K562 (cell line): ENCODE data around the gene SLC14A1. TPM values are rescaled to one million over a fixed set of nuclear protein-coding genes. Genes with fewer than 3 reads are reported as not detected.

Experiments
- ATAC-seq: fragments of 200-7000 bp; cut with Tn5 transposase; 3 replicates; pipeline ENCODE4 v1.9.1; 2020; ENCODE audit warnings: moderate library complexity
- BruUV-seq: library from RNA; stranded (reverse); fragments of 400-500 nt; replicated peaks from 2 replicates; lab custom pipeline; 2021; lab: Mats Ljungman, UMichigan
- CTCF ChIA-PET: fragments of 300-600 bp; formaldehyde crosslinking; extraction: SDS; loops from one replicate; lab custom pipeline; 2021; ENCODE audit warnings: low intra/inter-chr PET ratio; lab: Yijun Ruan, JAX
- POLR2A ChIA-PET: fragments of 300-600, 350-650 bp; sonication (Branson Sonifier 250); formaldehyde crosslinking; extraction: SDS; loops from one replicate; lab custom pipeline; 2021; ENCODE audit warnings: antibody characterized with exemption, inconsistent platforms; lab: Yijun Ruan, JAX
- DNase-seq, 4 experiments: peaks; one replicate each; pipeline versions ENCODE4 v3.0.0 to v3.0.0-alpha.2; 2011 to 2018; ENCODE audit warnings: low spot score in 3 of 4, mixed read lengths in 3 of 4; ENCODE audit errors: extremely low read depth in 1 of 4
- FAIRE-seq: peaks from 2 replicates; lab custom pipeline; 2011; peaks lifted over from hg19 to GRCh38; lab: Jason Lieb, UNC
- H2AFZ ChIP-seq: 2 replicates; pipeline ENCODE4 v1.6.0; 2011; ENCODE audit warnings: low read depth, low read length, control low read depth, inconsistent platforms
- H3K27ac ChIP-seq: fragments of 200-600 bp; 3 replicates; pipeline ENCODE4 v1.8.0; 2011; ENCODE audit warnings: low read depth, mild to moderate bottlenecking, control low read depth, inconsistent platforms, low read length, moderate library complexity, mixed read lengths; ENCODE audit errors: extremely low read depth
- H3K27me3 ChIP-seq, 2 experiments: fragments of 300-600 bp in 1 of 2; 2 replicates in 1 of 2; 3 replicates in 1 of 2; pipeline versions ENCODE4 v1.6.0 to v1.8.0; 2011; ENCODE audit warnings: inconsistent platforms in 2 of 2, low read length in 2 of 2, mild to moderate bottlenecking in 1 of 2, mixed read lengths in 1 of 2, moderate library complexity in 1 of 2; ENCODE audit not compliant: control insufficient read depth in 2 of 2, insufficient read depth in 2 of 2
- H3K36me3 ChIP-seq: fragments of 300-600 bp; 3 replicates; pipeline ENCODE4 v1.8.0; 2011; ENCODE audit warnings: mild to moderate bottlenecking, low read length, inconsistent platforms; ENCODE audit not compliant: control insufficient read depth, insufficient read depth
- H3K4me1 ChIP-seq, 2 experiments: fragments of 200-600 bp in 1 of 2; replicated peaks in 1 of 2; 2 replicates in 1 of 2; 3 replicates in 1 of 2; pipeline versions ENCODE4 v1.5.1 to v1.8.0; 2011; ENCODE audit warnings: inconsistent platforms in 2 of 2, low read length in 2 of 2, mild to moderate bottlenecking in 1 of 2, mixed read lengths in 1 of 2, moderate library complexity in 1 of 2; ENCODE audit not compliant: control insufficient read depth in 2 of 2, insufficient read depth in 2 of 2
- H3K4me2 ChIP-seq: 2 replicates; pipeline ENCODE4 v1.6.1; 2011; ENCODE audit warnings: low read length, control low read depth, inconsistent platforms, mixed read lengths; ENCODE audit not compliant: insufficient read depth
- H3K4me3 ChIP-seq: fragments of 200-600 bp; sonication (generic), shearing (Covaris generic); 2 replicates; pipeline ENCODE4 v1.5.1; 2016; ENCODE audit warnings: control low read depth, inconsistent platforms
- H3K79me2 ChIP-seq: fragments of 200-600 bp; 3 replicates; pipeline ENCODE4 v1.8.0; 2011; ENCODE audit warnings: low read length, inconsistent platforms; ENCODE audit not compliant: control insufficient read depth, insufficient read depth
- H3K9ac ChIP-seq, 2 experiments: 2 replicates each; pipeline versions ENCODE4 v1.6.0 to v1.6.1; 2011; ENCODE audit warnings: low read depth in 2 of 2, low read length in 2 of 2, control low read depth in 1 of 2, inconsistent platforms in 1 of 2, mild to moderate bottlenecking in 1 of 2, mixed read lengths in 1 of 2; ENCODE audit not compliant: insufficient read depth in 1 of 2
- H3K9me1 ChIP-seq: one replicate; pipeline ENCODE4 v1.6.0; 2011; ENCODE audit warnings: inconsistent platforms, mild to moderate bottlenecking, low read length, moderate library complexity; ENCODE audit not compliant: control insufficient read depth, insufficient read depth
- H3K9me3 ChIP-seq: replicated peaks from 2 replicates; pipeline ENCODE4 v1.5.1; 2011; ENCODE audit warnings: low read depth, low read length, inconsistent platforms; ENCODE audit not compliant: control insufficient read depth, insufficient read depth
- H4K20me1 ChIP-seq: replicated peaks from 2 replicates; pipeline ENCODE4 v1.6.1; 2011; ENCODE audit warnings: low read length, inconsistent platforms, mixed read lengths; ENCODE audit not compliant: control insufficient read depth, insufficient read depth
- ESRRB ChIP-seq: fragments of 250-450 bp; sonication (Bioruptor Pico); IDR thresholded peaks from 2 replicates; pipeline ENCODE4 v1.5.0; 2020; ENCODE audit warnings: mild to moderate bottlenecking, moderate library complexity, borderline replicate concordance
- PHF20 ChIP-seq: fragments of 450-650 bp; IDR thresholded peaks from 2 replicates; pipeline ENCODE4 v1.6.1; 2018; ENCODE audit not compliant: partially characterized antibody
- RBM14 ChIP-seq: fragments of 200-400 bp; formaldehyde crosslinking; IDR thresholded peaks from 2 replicates; pipeline ENCODE4 v1.6.1; 2018; ENCODE audit warnings: low read depth, mild to moderate bottlenecking, low read length, moderate library complexity, borderline replicate concordance; ENCODE audit not compliant: insufficient read depth
- WGBS: fragments of 100-300 bp; shearing (Covaris generic); methylation state at CpG from one replicate; pipeline ENCODE4 v1.1.6; 2016; ENCODE audit warnings: low coverage, mixed read lengths; ENCODE audit not compliant: insufficient coverage; ENCODE audit errors: missing lambda C conversion rate; 5-methylcytosine and 5-hydroxymethylcytosine counted together
- in situ Hi-C: fragments of 300-500 bp; cut with MboI; formaldehyde crosslinking; loops from 4 replicates; pipeline ENCODE4 v1.15.0; 2018; ENCODE audit warnings: inconsistent platforms, mixed read lengths
- intact Hi-C: fragments of 100-400 bp; cut with micrococcal nuclease; formaldehyde crosslinking; loops from 2 replicates; pipeline ENCODE4 v1.14.2; 2022
- polyA plus RNA-seq, 8 experiments: library from polyadenylated mRNA; depleted of rRNA in 4 of 8; stranded (reverse) in 5 of 8; unstranded in 3 of 8; fragments of >200 nt; fragmentation: Nextera tagmentation in 2 of 8; fragmentation: Illumina TruSeq in 1 of 8; extraction: Ambion mirVana in 2 of 8; extraction: Trizol in 1 of 8; gene quantifications; 2 replicates each; pipeline versions ENCODE4 v1.2.1 to v1.2.3, GENCODE V29; 2011 to 2014; ENCODE audit warnings: inconsistent platforms in 1 of 8, missing spikeins in 1 of 8
- total RNA-seq, 7 experiments: library from RNA; depleted of rRNA in 6 of 7; stranded (reverse); fragments of >200 nt in 6 of 7; fragmentation: Illumina TruSeq in 2 of 7; extraction: Trizol in 2 of 7; gene quantifications; 2 replicates each; pipeline versions ENCODE4 v1.2.1 to v1.2.3, GENCODE V29; 2011 to 2021; ENCODE audit warnings: low replicate concordance in 1 of 7
- TF ChIP-seq, protein P1 (sequence below): IDR thresholded peaks from 2 replicates; pipeline ENCODE4 v1.6.1; 2011; ENCODE audit warnings: borderline replicate concordance, low read depth, mild to moderate bottlenecking, moderate library complexity, low read length; ENCODE audit not compliant: insufficient read depth, poor library complexity, severe bottlenecking

The SLC14A1 gene
- total and polyA plus RNA-seq, 9 of the 15 experiments (the other 6 are each of a cell fraction or from before 2014, with no cell fraction given) = 0.14 to 0.40 (median 0.20) TPM; not detected in 6

DNA sequence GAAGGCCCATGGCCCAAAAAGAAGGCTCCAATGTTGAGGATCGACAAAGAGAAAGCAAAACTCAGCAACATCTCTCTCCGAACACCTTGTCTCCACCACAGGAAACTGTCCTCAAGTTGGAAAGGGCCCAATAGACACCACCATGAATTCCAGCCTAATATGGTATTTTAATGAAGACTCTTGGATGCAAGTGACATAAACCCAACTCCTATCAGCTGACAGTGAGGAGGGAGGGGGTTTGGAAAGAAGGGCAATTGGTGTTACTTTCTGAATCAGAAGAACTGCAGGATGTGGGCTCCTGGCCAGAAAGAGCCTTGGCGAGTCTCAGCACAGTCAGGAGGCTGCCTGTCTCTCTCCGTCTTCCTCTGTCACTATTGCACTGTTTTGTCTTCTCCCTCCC is 61.2 kb downstream of the SLC14A1 start:
- Histone ChIP-seq H3K4me2 (no peak overlapping the region), H3K9me3 (no peaks in the 10 kb centered on the region), H3K27ac (no peak overlapping the region)
- DNase-seq = no peak
- TF ChIP-seq, protein P1, sequence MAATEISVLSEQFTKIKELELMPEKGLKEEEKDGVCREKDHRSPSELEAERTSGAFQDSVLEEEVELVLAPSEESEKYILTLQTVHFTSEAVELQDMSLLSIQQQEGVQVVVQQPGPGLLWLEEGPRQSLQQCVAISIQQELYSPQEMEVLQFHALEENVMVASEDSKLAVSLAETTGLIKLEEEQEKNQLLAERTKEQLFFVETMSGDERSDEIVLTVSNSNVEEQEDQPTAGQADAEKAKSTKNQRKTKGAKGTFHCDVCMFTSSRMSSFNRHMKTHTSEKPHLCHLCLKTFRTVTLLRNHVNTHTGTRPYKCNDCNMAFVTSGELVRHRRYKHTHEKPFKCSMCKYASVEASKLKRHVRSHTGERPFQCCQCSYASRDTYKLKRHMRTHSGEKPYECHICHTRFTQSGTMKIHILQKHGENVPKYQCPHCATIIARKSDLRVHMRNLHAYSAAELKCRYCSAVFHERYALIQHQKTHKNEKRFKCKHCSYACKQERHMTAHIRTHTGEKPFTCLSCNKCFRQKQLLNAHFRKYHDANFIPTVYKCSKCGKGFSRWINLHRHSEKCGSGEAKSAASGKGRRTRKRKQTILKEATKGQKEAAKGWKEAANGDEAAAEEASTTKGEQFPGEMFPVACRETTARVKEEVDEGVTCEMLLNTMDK = no peak
- TF ChIP-seq RBM14 (no peak), ESRRB (CRISPR knock-in tag) (no peak), PHF20 (no peak)
- TF ChIP-seq, all 486 proteins: peak for 0
- no peak for FAIRE-seq
- Histone ChIP-seq H3K9ac (no peak overlapping the region), H4K20me1 (no peaks in the 10 kb centered on the region), H2AFZ (no peak overlapping the region), H3K4me1 (no peaks in the 10 kb centered on the region), H3K79me2 (no peaks in the 10 kb centered on the region), H3K27me3 (peaks cover 0 to 5% of the 10 kb centered on the region in 2 experiments; a peak in 1 of 5 replicates), H3K36me3 (no peaks in the 10 kb centered on the region), H3K4me3 (no peak overlapping the region), H3K9me1 (no peaks in the 10 kb centered on the region)
- no peak for ATAC-seq
- in situ Hi-C loops = no loop called here
- POLR2A ChIA-PET = no interaction called here
- 2% methylated on average over 4 of the region's 4 CpGs for WGBS
- CTCF ChIA-PET = no interaction called here
- BruUV-seq = no TSS peak
- intact Hi-C loops = no loop called here
